HCT116 (cell line): ENCODE measurements around the gene TMBIM6. TPM values are rescaled to one million over a fixed set of nuclear protein-coding genes. Genes with fewer than 3 reads are reported as not detected.
"Not testable (repeated sequence)": the region's sequence is repeated elsewhere in the genome, so short reads cannot be mapped to it uniquely, and the experiment has no call there.

Experiments used
- ATAC-seq: fragments of 200-7000 bp; cut with Tn5 transposase; 2 replicates; pipeline ENCODE4 v1.9.1; 2020; ENCODE audit warnings: mild to moderate bottlenecking, moderate library complexity
- BruUV-seq: library from RNA; stranded (reverse); fragments of 400-500 nt; replicated peaks from 2 replicates; lab custom pipeline; 2021; lab: Mats Ljungman, UMichigan
- CTCF ChIA-PET: fragments of 300-600 bp; sonication (Branson Sonifier 250); formaldehyde crosslinking; loops from one replicate; lab custom pipeline; 2021; ENCODE audit warnings: antibody characterized with exemption; lab: Charles Lee
- POLR2A ChIA-PET: fragments of 300-600, 350-600 bp; sonication (Branson Sonifier 250); formaldehyde crosslinking; loops from one replicate; lab custom pipeline; 2021; ENCODE audit warnings: antibody characterized with exemption; lab: Charles Lee
- RAD21 ChIA-PET, 2 experiments: fragments of 300-600 bp; sonication (Branson Sonifier 250); formaldehyde crosslinking; loops; one replicate each; lab custom pipeline; 2023; ENCODE audit warnings: low total read pairs in 2 of 2; ENCODE audit not compliant: uncharacterized antibody in 2 of 2, unreplicated experiment in 2 of 2, low non-redundant PET in 1 of 2; lab: Charles Lee
- DNase-seq: peaks from one replicate; pipeline ENCODE4 v3.0.0-alpha.2; 2010; ENCODE audit warnings: low read depth, low spot score
- H2AFZ ChIP-seq: fragments of 200-600 bp; shearing (Covaris generic), sonication (generic); 2 replicates; pipeline ENCODE4 v1.6.1; 2017; ENCODE audit warnings: low read depth, mixed run types, mixed read lengths, antibody characterized with exemption, low read length; ENCODE audit not compliant: poor library complexity, severe bottlenecking
- H3K27ac ChIP-seq: 2 replicates; pipeline ENCODE4 v1.5.1; 2012; ENCODE audit warnings: low read depth, low read length
- H3K27me3 ChIP-seq: fragments of 200-600 bp; sonication (generic); 2 replicates; pipeline ENCODE4 v1.6.1; 2016; ENCODE audit warnings: mixed run types, low read length, mixed read lengths; ENCODE audit not compliant: insufficient read depth
- H3K36me3 ChIP-seq, 2 experiments: fragments of 200-500 bp in 1 of 2; fragments of 200-600 bp in 1 of 2; sonication (Bioruptor generic) in 1 of 2; sonication (generic) in 1 of 2; 2 replicates each; pipeline versions ENCODE4 v1.5.1 to v1.6.1; 2014 to 2016; ENCODE audit warnings: low read length in 2 of 2, inconsistent platforms in 1 of 2, mixed read lengths in 1 of 2, mixed run types in 1 of 2; ENCODE audit not compliant: insufficient read depth in 2 of 2, control insufficient read depth in 1 of 2
- H3K4me1 ChIP-seq, 2 experiments: fragments of 200-600 bp in 1 of 2; sonication (generic) in 1 of 2; 2 replicates each; pipeline versions ENCODE4 v1.5.1 to v1.6.1; 2012 to 2017; ENCODE audit warnings: low read length in 2 of 2, inconsistent platforms in 1 of 2, mild to moderate bottlenecking in 1 of 2, mixed read lengths in 1 of 2, mixed run types in 1 of 2, moderate library complexity in 1 of 2; ENCODE audit not compliant: insufficient read depth in 2 of 2, control insufficient read depth in 1 of 2
- H3K4me2 ChIP-seq: fragments of 200-600 bp; sonication (generic); 2 replicates; pipeline ENCODE4 v1.6.1; 2017; ENCODE audit warnings: mixed run types, low read length, mixed read lengths
- H3K4me3 ChIP-seq, 2 experiments: fragments of 200-600 bp in 1 of 2; sonication (generic) in 1 of 2; replicated peaks in 1 of 2; 2 replicates each; pipeline ENCODE4 v1.5.1; 2011 to 2016; ENCODE audit warnings: low read length in 2 of 2, control low read depth in 1 of 2, low read depth in 1 of 2, mild to moderate bottlenecking in 1 of 2, mixed read lengths in 1 of 2, mixed run types in 1 of 2
- H3K79me2 ChIP-seq: fragments of 200-600 bp; sonication (generic); 2 replicates; pipeline ENCODE4 v1.6.1; 2017; ENCODE audit warnings: mild to moderate bottlenecking, mixed run types, low read length, moderate library complexity, mixed read lengths; ENCODE audit not compliant: insufficient read depth
- H3K9ac ChIP-seq: fragments of 200-600 bp; sonication (generic); 2 replicates; pipeline ENCODE4 v1.6.1; 2016; ENCODE audit warnings: low read length, mixed read lengths
- H3K9me2 ChIP-seq: fragments of 200-600 bp; sonication (generic), shearing (Covaris generic); 2 replicates; pipeline ENCODE4 v1.6.1; 2017; ENCODE audit warnings: mixed run types, mild to moderate bottlenecking, moderate library complexity; ENCODE audit not compliant: insufficient read depth
- H3K9me3 ChIP-seq, 2 experiments: fragments of 200-500 bp in 1 of 2; fragments of 200-600 bp in 1 of 2; sonication (Bioruptor generic) in 1 of 2; sonication (generic) in 1 of 2; 2 replicates each; pipeline ENCODE4 v1.6.1; 2014 to 2017; ENCODE audit warnings: low read length in 2 of 2, mixed read lengths in 2 of 2, inconsistent platforms in 1 of 2, low read depth in 1 of 2, mild to moderate bottlenecking in 1 of 2, mixed run types in 1 of 2, moderate library complexity in 1 of 2; ENCODE audit not compliant: control insufficient read depth in 1 of 2, insufficient read depth in 1 of 2
- H4K20me1 ChIP-seq: fragments of 200-600 bp; sonication (generic), shearing (Covaris generic); 2 replicates; pipeline ENCODE4 v1.6.1; 2017; ENCODE audit warnings: mixed run types, mild to moderate bottlenecking, moderate library complexity; ENCODE audit not compliant: insufficient read depth
- CBX3 ChIP-seq: IDR thresholded peaks from 2 replicates; pipeline ENCODE4 v1.6.1; 2012; ENCODE audit warnings: low read depth
- CEBPB ChIP-seq: IDR thresholded peaks from 2 replicates; pipeline ENCODE4 v1.6.1; 2012; ENCODE audit warnings: low read depth
- CTCF ChIP-seq, 3 experiments: fragments of 200-600 bp in 1 of 3; sonication (generic) in 1 of 3; IDR thresholded peaks in 2 of 3; conservative IDR thresholded peaks in 1 of 3; 2 replicates each; pipeline ENCODE4 v1.5.1; 2012 to 2017; ENCODE audit warnings: low read depth in 2 of 3, low read length in 2 of 3, antibody characterized with exemption in 1 of 3, borderline replicate concordance in 1 of 3, control low read depth in 1 of 3, mild to moderate bottlenecking in 1 of 3, mixed read lengths in 1 of 3, mixed run types in 1 of 3, moderate library complexity in 1 of 3; ENCODE audit not compliant: insufficient read depth in 1 of 3
- EGR1 ChIP-seq: IDR thresholded peaks from 2 replicates; pipeline ENCODE4 v1.6.1; 2012; ENCODE audit warnings: low read depth
- ELF1 ChIP-seq: IDR thresholded peaks from 2 replicates; pipeline ENCODE4 v1.6.1; 2012; ENCODE audit warnings: low read depth, borderline replicate concordance
- EZH2 ChIP-seq: fragments of 200-600 bp; sonication (generic); IDR thresholded peaks from 2 replicates; pipeline ENCODE4 v1.6.1; 2017; ENCODE audit warnings: antibody characterized with exemption, mixed run types
- EZH2phosphoT487 ChIP-seq: fragments of 200-600 bp; IDR thresholded peaks from 2 replicates; pipeline ENCODE4 v1.6.1; 2018; ENCODE audit warnings: antibody characterized with exemption, borderline replicate concordance
- FOSL1 ChIP-seq: IDR thresholded peaks from 2 replicates; pipeline ENCODE4 v1.6.1; 2012; ENCODE audit warnings: low read depth
- POLR2AphosphoS5 ChIP-seq: IDR thresholded peaks from 2 replicates; pipeline ENCODE4 v1.6.1; 2011; ENCODE audit warnings: mild to moderate bottlenecking, low read depth, low read length, moderate library complexity
- RAD21 ChIP-seq: IDR thresholded peaks from 2 replicates; pipeline ENCODE4 v1.6.1; 2012; ENCODE audit warnings: low read depth, mild to moderate bottlenecking
- SIN3A ChIP-seq: IDR thresholded peaks from 2 replicates; pipeline ENCODE4 v1.6.1; 2012; ENCODE audit warnings: low read depth
- SP1 ChIP-seq: IDR thresholded peaks from 2 replicates; pipeline ENCODE4 v1.6.1; 2012; ENCODE audit warnings: low read depth
- TCF7L2 ChIP-seq: IDR thresholded peaks from 2 replicates; pipeline ENCODE4 v1.7.0; 2011; ENCODE audit warnings: borderline replicate concordance, inconsistent platforms; ENCODE audit not compliant: insufficient read depth, insufficient read length; ENCODE audit errors: extremely low read depth
- ZBTB33 ChIP-seq: IDR thresholded peaks from 2 replicates; pipeline ENCODE4 v1.6.1; 2011; ENCODE audit warnings: mild to moderate bottlenecking, low read length, moderate library complexity; ENCODE audit not compliant: insufficient replicate concordance; ENCODE audit errors: extremely low read depth
- ZFX ChIP-seq: fragments of 450-650 bp; IDR thresholded peaks from 2 replicates; pipeline ENCODE4 v1.6.1; 2017
- ZNF274 ChIP-seq: fragments of 200-500 bp; sonication (Bioruptor generic); IDR thresholded peaks from 2 replicates; pipeline ENCODE4 v1.6.1; 2014; ENCODE audit warnings: mild to moderate bottlenecking, low read depth, low read length, inconsistent platforms
- intact Hi-C: fragments of 100-400 bp; cut with micrococcal nuclease; formaldehyde crosslinking; loops from 2 replicates; pipeline ENCODE4 v1.10.0; 2022
- total RNA-seq: library from RNA; stranded (reverse); gene quantifications from one replicate; pipeline ENCODE4 v1.2.1, GENCODE V29; 2021; ENCODE audit not compliant: unreplicated experiment
- TF ChIP-seq, protein P1 (sequence below): IDR thresholded peaks from 2 replicates; pipeline ENCODE4 v1.6.1; 2012

Gene TMBIM6
- total RNA-seq, 1 experiment from 2014 or later = 510 TPM

GRCh38 chr12:49708851-49709250, 32.5 kb upstream of the TMBIM6 start:
- BruUV-seq = no TSS peak
- Histone ChIP-seq H3K36me3 (no peaks in the 10 kb centered on the region), H3K27me3 (peaks cover 36% of the 10 kb centered on the region; the same call in 1 of the 2 replicates), H3K79me2 (no peaks in the 10 kb centered on the region), H3K9me2 (no peaks in the 10 kb centered on the region; the same call in 1 of the 2 replicates), H3K9me3 (no peaks in the 10 kb centered on the region), H3K4me1 (peaks cover 0 to 26% of the 10 kb centered on the region in 2 experiments), H3K4me3 (no peak overlapping the region), H3K9ac (no peak overlapping the region), H3K4me2 (no peak overlapping the region), H4K20me1 (no peaks in the 10 kb centered on the region), H3K27ac (no peak overlapping the region), H2AFZ (no peak overlapping the region)
- intact Hi-C loops = no loop called here
- ATAC-seq = no peak
- ChIA-PET POLR2A (interaction anchor here (2.1 kb wide), 1 partner anchor 33 kb away, joined by 7 read pairs; the partner anchor contains the start of gene TMBIM6), RAD21 (no interaction called here), CTCF (no interaction called here)
- no peak for TF ChIP-seq POLR2AphosphoS5
- no peak for TF ChIP-seq ZBTB33
- no peak for TF ChIP-seq RAD21
- TF ChIP-seq FOSL1 = no peak
- TF ChIP-seq, protein P1, sequence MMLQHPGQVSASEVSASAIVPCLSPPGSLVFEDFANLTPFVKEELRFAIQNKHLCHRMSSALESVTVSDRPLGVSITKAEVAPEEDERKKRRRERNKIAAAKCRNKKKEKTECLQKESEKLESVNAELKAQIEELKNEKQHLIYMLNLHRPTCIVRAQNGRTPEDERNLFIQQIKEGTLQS = no peak
- TF ChIP-seq CEBPB = no peak
- no peak for TF ChIP-seq TCF7L2
- no peak for TF ChIP-seq ZFX
- no peak for TF ChIP-seq EZH2phosphoT487
- no peak for TF ChIP-seq EZH2
- no peak for TF ChIP-seq ELF1
- TF ChIP-seq SP1 = no peak
- no peak for TF ChIP-seq ZNF274
- no peak for TF ChIP-seq SIN3A
- no peak for TF ChIP-seq EGR1
- TF ChIP-seq CBX3 = no peak
- TF ChIP-seq CTCF (IDR thresholded peaks at IDR 0.05 in 2 of 3, conservative IDR thresholded peaks at IDR 0.05 in 1 of 3; ENCODE audit: borderline replicate concordance in 1 of 3, insufficient read depth in 1 of 3, low read depth in 2 of 3, low read length in 2 of 3) = no peak
- no peak for DNase-seq

DNA sequence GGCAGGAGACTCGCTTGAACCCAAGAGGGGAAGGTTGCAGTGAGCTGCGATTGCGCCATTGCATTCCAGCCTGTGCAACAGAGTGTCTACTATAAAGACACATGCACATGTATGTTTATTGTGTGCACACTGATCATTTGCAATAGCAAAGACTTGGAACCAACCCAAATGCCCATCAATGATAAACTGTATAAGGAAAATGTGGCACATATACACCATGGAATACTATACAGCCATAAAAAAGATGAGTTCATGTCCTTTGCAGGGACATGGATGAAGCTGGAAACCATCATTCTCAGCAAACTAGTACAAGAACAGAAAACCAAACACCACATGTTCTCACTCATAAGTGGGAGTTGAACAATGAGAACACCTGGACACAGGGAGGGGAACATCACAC, 27.4 kb upstream of the TMBIM6 start:
- H3K4me3 ChIP-seq, DNase-seq, H3K9me2 ChIP-seq, H3K79me2 ChIP-seq, H3K36me3 ChIP-seq, H3K27ac ChIP-seq, intact Hi-C loops, H3K4me2 ChIP-seq, H3K9me3 ChIP-seq, H3K9ac ChIP-seq, BruUV-seq, H2AFZ ChIP-seq, ATAC-seq, CTCF ChIA-PET, POLR2A ChIA-PET, H3K4me1 ChIP-seq, RAD21 ChIA-PET, H4K20me1 ChIP-seq: not testable (repeated sequence)
- H3K27me3 ChIP-seq = peaks cover 48% of the 10 kb centered on the region
